ENCODE results near the gene CYP19A1.
"Not testable (repeated sequence)": the region's sequence is repeated elsewhere in the genome, so short reads cannot be mapped to it uniquely, and the experiment has no call there.

CYP19A1 gene

DNA sequence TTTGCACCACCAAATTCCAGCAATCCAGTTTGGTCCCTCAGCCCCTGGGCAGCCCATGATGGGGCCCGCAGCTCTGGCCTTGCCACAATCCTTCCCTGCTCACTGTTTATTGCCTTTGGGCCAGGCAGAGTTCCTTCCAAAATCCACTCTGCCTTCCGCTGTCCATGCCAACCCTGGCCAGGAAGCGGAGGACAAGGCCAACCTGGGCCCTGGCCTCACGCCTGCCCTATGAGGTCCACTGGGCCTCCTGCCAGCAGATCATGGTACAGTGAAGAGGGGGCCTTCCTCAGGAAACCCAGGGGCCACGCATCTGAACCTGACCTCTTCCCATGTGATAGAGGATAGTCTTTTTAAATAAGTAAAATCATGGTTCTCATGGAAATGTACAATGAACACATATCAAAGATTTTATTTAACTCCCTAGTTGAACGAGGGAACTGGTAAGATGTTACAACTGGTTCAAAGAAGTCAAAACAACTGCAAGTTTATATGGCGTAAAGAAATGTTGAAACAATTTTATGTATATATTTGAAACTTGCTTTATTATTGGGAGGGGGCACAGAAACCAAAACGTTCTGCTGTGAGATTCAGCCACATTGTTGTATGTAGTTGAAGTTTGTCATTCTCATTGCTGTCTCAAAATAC is 147.8 kb downstream of the CYP19A1 start:
- Histone ChIP-seq H3K4me2 (ENCODE audit: low read length) (no peak overlapping the region), H3K36me3 (replicated peaks; ENCODE audit: low read depth, low read length) (no peaks in the 10 kb centered on the region), H3K79me2 (ENCODE audit: low read length) (no peaks in the 10 kb centered on the region), H3K9me3 (ENCODE audit: insufficient read depth, low read length) (no peaks in the 10 kb centered on the region), H2AFZ (ENCODE audit: low read depth, low read length) (no peak overlapping the region), H3K27me3 (ENCODE audit: low read depth, low read length) (peaks cover 24% of the 10 kb centered on the region), H3K27ac (ENCODE audit: low read length) (no peak overlapping the region), H3K4me1 (ENCODE audit: low read length) (peaks cover 32% of the 10 kb centered on the region), H4K20me1 (ENCODE audit: insufficient read depth, low read length) (no peaks in the 10 kb centered on the region), H3K4me3 (ENCODE audit: low read length) (no peak overlapping the region), H3K9ac (ENCODE audit: low read length) (no peak overlapping the region)
- TF ChIP-seq EZH2phosphoT487 (IDR thresholded peaks at IDR 0.05; ENCODE audit: low read depth), result no peak

DNA sequence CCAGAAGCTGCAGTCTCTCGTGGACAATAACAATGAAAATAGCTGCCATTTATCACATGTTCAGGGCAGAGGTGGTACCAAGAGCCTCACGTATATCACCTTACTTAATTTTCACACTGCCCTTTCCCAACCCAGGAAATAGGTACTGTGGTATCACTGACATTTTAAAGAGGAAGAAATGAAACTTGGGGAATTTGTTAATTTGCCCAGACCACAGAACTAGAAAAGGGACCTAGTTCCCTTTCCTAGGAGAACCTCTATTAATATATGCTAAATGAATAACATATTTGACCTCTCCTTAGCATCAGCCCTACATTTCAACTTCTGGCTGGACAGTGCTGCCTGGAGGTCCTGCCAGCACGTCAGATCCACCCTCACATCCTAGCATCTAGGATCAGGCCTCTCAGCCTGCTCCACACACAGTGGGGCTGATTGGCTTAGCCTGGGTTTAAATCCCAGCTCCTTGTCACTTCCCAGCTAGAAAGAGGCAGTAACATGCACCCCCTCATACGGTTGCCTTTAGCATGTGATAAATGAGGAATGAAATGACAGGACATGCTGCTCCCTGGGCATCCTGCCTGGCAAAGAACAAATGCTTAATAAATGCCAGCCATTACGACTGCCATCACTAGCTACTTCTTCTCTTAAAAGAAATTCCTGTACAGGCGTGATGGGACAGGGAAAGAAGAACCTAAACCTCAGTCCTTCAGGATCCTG is 148.6 kb downstream of the CYP19A1 start:
- Histone ChIP-seq H3K79me2 (ENCODE audit: low read length) (no peaks in the 10 kb centered on the region), H3K36me3 (replicated peaks; ENCODE audit: low read depth, low read length) (no peaks in the 10 kb centered on the region), H3K27ac (ENCODE audit: low read length) (no peak overlapping the region), H4K20me1 (ENCODE audit: insufficient read depth, low read length) (no peaks in the 10 kb centered on the region), H3K27me3 (ENCODE audit: low read depth, low read length) (peaks cover 20% of the 10 kb centered on the region), H3K4me3 (ENCODE audit: low read length) (no peak overlapping the region), H3K9me3 (ENCODE audit: insufficient read depth, low read length) (no peaks in the 10 kb centered on the region), H3K4me1 (ENCODE audit: low read length) (peaks cover 32% of the 10 kb centered on the region), H2AFZ (ENCODE audit: low read depth, low read length) (no peak overlapping the region), H3K9ac (ENCODE audit: low read length) (no peak overlapping the region), H3K4me2 (ENCODE audit: low read length) (no peak overlapping the region)
- no peak for TF ChIP-seq EZH2phosphoT487 (IDR thresholded peaks at IDR 0.05; ENCODE audit: low read depth)
- TF ChIP-seq, protein P1, sequence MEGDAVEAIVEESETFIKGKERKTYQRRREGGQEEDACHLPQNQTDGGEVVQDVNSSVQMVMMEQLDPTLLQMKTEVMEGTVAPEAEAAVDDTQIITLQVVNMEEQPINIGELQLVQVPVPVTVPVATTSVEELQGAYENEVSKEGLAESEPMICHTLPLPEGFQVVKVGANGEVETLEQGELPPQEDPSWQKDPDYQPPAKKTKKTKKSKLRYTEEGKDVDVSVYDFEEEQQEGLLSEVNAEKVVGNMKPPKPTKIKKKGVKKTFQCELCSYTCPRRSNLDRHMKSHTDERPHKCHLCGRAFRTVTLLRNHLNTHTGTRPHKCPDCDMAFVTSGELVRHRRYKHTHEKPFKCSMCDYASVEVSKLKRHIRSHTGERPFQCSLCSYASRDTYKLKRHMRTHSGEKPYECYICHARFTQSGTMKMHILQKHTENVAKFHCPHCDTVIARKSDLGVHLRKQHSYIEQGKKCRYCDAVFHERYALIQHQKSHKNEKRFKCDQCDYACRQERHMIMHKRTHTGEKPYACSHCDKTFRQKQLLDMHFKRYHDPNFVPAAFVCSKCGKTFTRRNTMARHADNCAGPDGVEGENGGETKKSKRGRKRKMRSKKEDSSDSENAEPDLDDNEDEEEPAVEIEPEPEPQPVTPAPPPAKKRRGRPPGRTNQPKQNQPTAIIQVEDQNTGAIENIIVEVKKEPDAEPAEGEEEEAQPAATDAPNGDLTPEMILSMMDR (IDR thresholded peaks at IDR 0.05; ENCODE audit: low read depth, low read length), result no peak

DNA sequence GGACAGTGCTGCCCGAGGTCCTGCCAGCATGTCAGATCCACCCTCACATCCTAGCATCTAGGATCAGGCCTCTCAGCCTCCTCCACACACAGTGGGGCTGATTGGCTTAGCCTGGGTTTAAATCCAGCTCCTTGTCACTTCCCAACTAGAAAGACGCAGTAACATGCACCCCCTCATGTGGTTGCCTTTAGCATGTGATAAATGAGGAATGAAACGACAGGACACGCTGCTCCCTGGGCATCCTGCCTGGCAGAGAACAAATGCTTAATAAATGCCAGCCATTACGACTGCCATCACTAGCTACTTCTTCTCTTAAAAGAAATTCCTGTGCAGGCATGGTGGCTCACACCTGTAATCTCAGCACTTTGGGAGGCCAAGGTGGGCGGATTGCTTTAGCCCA is 149.6 kb downstream of the CYP19A1 start:
- H4K20me1 ChIP-seq (ENCODE audit: insufficient read depth, low read length); H3K9ac ChIP-seq (ENCODE audit: low read length); H3K4me3 ChIP-seq (ENCODE audit: low read length); H2AFZ ChIP-seq (ENCODE audit: low read depth, low read length); H3K36me3 ChIP-seq (replicated peaks; ENCODE audit: low read depth, low read length); H3K27ac ChIP-seq (ENCODE audit: low read length); H3K79me2 ChIP-seq (ENCODE audit: low read length); H3K9me3 ChIP-seq (ENCODE audit: insufficient read depth, low read length); H3K4me2 ChIP-seq (ENCODE audit: low read length): not testable (repeated sequence)
- H3K4me1 ChIP-seq (ENCODE audit: low read length), result peaks cover 32% of the 10 kb centered on the region
- peaks cover 11% of the 10 kb centered on the region for H3K27me3 ChIP-seq (ENCODE audit: low read depth, low read length)

DNA sequence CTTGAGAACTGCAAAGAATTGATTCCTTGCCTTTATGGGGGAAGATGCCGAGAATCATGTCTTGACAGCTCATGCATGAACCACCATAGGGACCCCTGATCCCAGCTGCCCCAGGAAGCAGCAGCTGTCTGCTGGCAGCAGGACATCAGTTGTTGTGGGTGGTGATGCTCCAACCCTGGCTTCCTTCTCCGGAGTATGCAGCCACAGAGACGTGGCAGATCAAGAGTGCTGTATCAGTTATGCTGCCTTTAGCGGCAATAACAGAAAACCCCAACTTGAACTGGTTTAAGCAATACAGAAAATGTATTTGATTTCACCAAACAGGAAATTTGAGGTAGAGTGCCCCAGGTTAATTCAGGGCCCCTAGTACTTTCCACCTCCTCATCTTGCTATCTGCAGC is 151.5 kb downstream of the CYP19A1 start:
- Histone ChIP-seq H3K4me3 (ENCODE audit: low read length) (no peak overlapping the region), H3K9ac (ENCODE audit: low read length) (no peak overlapping the region), H3K36me3 (replicated peaks; ENCODE audit: low read depth, low read length) (no peaks in the 10 kb centered on the region), H3K9me3 (ENCODE audit: insufficient read depth, low read length) (no peaks in the 10 kb centered on the region), H4K20me1 (ENCODE audit: insufficient read depth, low read length) (no peaks in the 10 kb centered on the region), H3K4me1 (ENCODE audit: low read length) (peaks cover 26% of the 10 kb centered on the region), H3K27me3 (ENCODE audit: low read depth, low read length) (no peaks in the 10 kb centered on the region), H3K79me2 (ENCODE audit: low read length) (no peaks in the 10 kb centered on the region), H3K27ac (ENCODE audit: low read length) (no peak overlapping the region), H3K4me2 (ENCODE audit: low read length) (no peak overlapping the region), H2AFZ (ENCODE audit: low read depth, low read length) (no peak overlapping the region)
- TF ChIP-seq, protein P1 (IDR thresholded peaks at IDR 0.05; ENCODE audit: low read depth, low read length), result no peak

DNA sequence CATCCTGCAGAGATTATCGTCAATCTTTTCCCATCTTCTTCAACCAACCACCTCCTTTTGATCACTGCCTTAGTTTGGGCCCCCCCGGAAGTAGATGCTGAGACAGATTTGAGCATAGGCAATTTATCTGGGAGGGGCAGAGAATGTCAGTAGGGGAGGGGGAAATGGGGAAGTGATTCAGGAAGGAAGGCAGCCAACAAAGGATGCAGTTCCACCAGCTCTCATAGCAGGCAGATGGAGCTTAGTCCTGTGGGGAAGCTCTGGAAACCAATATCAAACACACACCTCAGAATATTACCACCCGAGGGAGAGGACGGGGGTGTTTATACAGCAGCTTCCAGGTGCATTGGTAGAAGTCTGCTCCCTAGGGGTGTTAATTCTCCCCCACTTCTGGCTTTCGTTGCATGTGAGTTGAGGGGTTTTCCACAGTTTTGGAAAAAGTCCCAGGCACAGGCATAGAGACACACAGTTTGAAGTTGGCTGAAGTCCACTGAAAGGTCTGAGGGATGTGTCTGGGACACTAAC is 152.2 kb downstream of the CYP19A1 start:
- Histone ChIP-seq H3K79me2 (ENCODE audit: low read length) (no peaks in the 10 kb centered on the region), H4K20me1 (ENCODE audit: insufficient read depth, low read length) (no peaks in the 10 kb centered on the region), H3K4me2 (ENCODE audit: low read length) (no peak overlapping the region), H3K9me3 (ENCODE audit: insufficient read depth, low read length) (no peaks in the 10 kb centered on the region), H3K9ac (ENCODE audit: low read length) (no peak overlapping the region), H2AFZ (ENCODE audit: low read depth, low read length) (no peak overlapping the region), H3K36me3 (replicated peaks; ENCODE audit: low read depth, low read length) (no peaks in the 10 kb centered on the region), H3K27ac (ENCODE audit: low read length) (no peak overlapping the region), H3K4me3 (ENCODE audit: low read length) (no peak overlapping the region), H3K4me1 (ENCODE audit: low read length) (peaks cover 26% of the 10 kb centered on the region), H3K27me3 (ENCODE audit: low read depth, low read length) (no peaks in the 10 kb centered on the region)
- TF ChIP-seq EZH2phosphoT487 (IDR thresholded peaks at IDR 0.05; ENCODE audit: low read depth), result no peak
- TF ChIP-seq, protein P1 (IDR thresholded peaks at IDR 0.05; ENCODE audit: low read depth, low read length), result no peak

Data from OCI-LY3 (cell line).